GM12892 (cell line): Measurements from ENCODE around the gene PRG2. TPM values are rescaled to one million over a fixed set of nuclear protein-coding genes. Genes with fewer than 3 reads are reported as not detected.

ENCODE experiments used
- DNase-seq: peaks from one replicate; pipeline ENCODE4 v3.0.0; 2011; ENCODE audit not compliant: insufficient read length
- FAIRE-seq: peaks from 2 replicates; lab custom pipeline; 2011; peaks lifted over from hg19 to GRCh38; lab: Jason Lieb, UNC
- POLR2A ChIP-seq: IDR thresholded peaks from 2 replicates; pipeline ENCODE4 v1.6.1; 2011; ENCODE audit warnings: low read depth, low read length, control low read depth
- POLR2AphosphoS5 ChIP-seq: IDR thresholded peaks from 2 replicates; pipeline ENCODE4 v1.6.1; 2011; ENCODE audit warnings: low read depth, low read length, control low read depth
- TAF1 ChIP-seq: IDR thresholded peaks from 2 replicates; pipeline ENCODE4 v1.6.1; 2011; ENCODE audit warnings: low read depth, mild to moderate bottlenecking, control low read depth, low read length, borderline replicate concordance
- polyA plus RNA-seq: library from polyadenylated mRNA; unstranded; fragments of >200 nt; gene quantifications from one replicate; pipeline ENCODE4 v1.2.1, GENCODE V29; 2012; ENCODE audit warnings: missing spikeins, inconsistent platforms; ENCODE audit not compliant: missing spikeins

PRG2 gene
- 0.70 TPM for polyA plus RNA-seq

GRCh38 chr11:57390535-57390934 is at the start of gene PRG2:
Gene PRG2 (minus strand): TSS chr11:57390650. CDS start chr11:57389944, 706 bp downstream.
- no peak for DNase-seq
- no peak for FAIRE-seq

GRCh38 chr11:57439786-57440185 is 49.3 kb upstream of the PRG2 start:
- no peak for TF ChIP-seq POLR2A
- TF ChIP-seq TAF1 = no peak
- TF ChIP-seq POLR2AphosphoS5 = no peak
- no peak for DNase-seq
- no peak for FAIRE-seq

More at GRCh38 chr11:57390535-57390934, at the start of gene PRG2:
- TF ChIP-seq TAF1 (no peak), POLR2A (no peak), POLR2AphosphoS5 (no peak)

DNA sequence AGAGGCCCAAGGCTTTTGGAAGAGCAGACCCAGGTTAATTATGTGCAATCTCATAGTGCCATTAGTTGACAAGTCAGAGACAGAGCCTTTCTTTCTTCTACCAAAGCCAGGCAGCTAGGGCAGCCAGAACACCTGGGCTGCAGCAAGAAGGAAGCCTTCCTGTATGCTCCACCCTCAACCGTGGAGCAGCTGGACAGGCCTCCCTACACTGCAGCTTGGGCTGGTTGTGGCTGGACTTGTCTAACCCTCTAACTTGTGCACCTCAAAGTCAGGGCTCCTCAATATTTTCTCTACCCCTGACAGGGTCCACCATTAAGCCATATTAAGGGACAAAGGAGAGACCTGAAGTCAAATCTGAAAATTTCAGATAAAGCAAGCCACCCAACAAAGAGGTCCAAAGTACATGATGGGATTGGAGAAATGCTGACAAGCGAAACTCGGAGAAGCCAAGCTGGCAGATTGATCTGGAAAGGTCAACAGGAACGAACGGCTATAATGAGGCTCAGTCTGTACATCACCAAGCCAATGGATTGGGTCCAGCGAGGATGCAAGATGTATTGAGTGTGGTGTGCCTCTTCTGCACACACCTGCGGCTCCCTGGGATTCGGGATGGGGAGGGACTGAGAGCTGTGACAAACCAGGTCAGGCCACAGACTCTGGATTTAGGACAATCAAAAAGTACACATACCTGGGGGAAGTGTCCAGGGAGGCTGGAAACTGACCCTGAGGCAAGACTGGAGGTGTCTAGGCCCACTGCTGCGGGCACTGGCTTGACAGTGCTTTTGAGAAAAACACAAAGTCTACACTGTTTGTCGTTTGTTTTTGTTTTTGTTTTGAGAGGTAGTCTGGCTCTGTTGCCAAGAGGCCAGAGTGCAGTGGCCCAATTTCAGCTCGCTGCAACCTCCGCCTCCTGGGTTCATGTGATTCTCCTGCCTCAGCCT is 48.2 kb upstream of the PRG2 start:
- DNase-seq (no peak), FAIRE-seq (no peak)
- TF ChIP-seq POLR2AphosphoS5 (no peak), POLR2A (no peak), TAF1 (no peak)

- TF ChIP-seq TAF1 = no peak
- no peak for TF ChIP-seq POLR2A
- no peak for TF ChIP-seq POLR2AphosphoS5
- DNase-seq (no peak), FAIRE-seq (no peak)
Observed at GRCh38 chr11:57436031-57436430, 45.6 kb upstream of the PRG2 start.

DNA sequence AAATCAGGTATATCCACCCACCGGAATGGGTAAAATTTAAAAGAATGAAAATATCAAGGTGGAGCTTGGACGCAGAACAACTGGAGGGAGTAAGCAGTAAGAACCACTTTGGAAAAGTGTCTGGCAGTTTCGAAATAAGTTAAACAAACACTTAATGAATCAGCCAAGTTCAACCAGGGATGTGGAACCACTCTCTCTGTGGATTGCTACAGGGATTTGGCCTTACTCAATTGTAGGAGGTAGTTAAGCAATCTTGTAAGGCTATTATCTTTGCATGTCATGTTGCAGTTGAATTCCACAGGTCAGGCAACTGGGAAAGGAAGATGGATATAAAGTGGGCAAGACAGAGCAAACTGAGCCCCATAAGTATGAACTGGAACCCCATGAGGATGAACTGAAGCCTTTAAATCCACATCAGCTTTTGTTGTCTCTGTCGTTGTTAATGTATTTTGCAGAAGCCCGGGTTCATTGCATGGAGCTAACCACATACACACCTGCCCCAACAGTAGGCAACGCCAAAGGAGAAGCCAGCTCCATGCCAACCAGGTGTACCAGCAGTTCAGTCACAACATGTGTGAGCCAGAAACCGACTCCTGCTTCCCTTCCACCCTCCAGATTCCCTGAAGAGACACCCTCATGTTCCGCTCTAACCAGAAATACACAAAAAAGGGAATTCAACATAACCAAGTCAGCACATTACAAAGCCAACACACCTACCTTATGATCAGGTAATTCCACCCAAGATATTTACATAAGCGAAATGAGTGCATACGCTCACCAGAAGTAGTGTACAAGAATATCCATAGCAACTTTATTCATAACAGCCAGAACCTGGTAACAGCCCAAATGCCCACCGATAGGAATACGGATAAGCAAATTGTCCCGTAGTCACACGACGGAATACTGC is 44.4 kb upstream of the PRG2 start:
- DNase-seq (no peak), FAIRE-seq (peak; percentile 50)
- no peak for TF ChIP-seq POLR2AphosphoS5
- no peak for TF ChIP-seq POLR2A
- no peak for TF ChIP-seq TAF1

DNA sequence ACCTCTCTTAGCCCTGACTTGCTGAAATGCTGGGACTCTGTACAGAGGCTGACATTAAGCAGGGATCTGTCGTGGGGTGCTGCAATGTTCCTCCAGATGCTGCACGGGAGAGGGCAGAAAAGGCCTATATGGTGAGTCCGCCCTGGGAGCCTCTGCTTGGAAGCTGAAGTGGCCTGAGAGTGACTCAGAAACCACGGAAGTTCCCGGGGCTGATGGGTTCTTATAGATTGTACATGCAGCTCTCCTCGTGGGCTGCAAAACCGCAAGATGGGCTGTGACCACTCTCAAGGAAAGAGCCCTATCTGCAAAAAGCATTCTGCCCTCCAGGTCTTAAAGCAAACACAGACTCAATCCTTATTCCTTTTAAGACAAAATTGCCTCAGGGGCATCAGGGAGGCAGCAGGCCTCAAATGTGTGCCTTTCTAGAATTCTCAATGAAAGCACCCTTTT is 42.3 kb upstream of the PRG2 start:
- FAIRE-seq (no peak), DNase-seq (no peak)
- TF ChIP-seq TAF1 (no peak), POLR2A (no peak), POLR2AphosphoS5 (no peak)

- no peak for FAIRE-seq
- no peak for DNase-seq
- TF ChIP-seq POLR2AphosphoS5 = no peak
- TF ChIP-seq TAF1 = no peak
- no peak for TF ChIP-seq POLR2A
Observed at GRCh38 chr11:57432149-57432561, 41.7 kb upstream of the PRG2 start.

DNA sequence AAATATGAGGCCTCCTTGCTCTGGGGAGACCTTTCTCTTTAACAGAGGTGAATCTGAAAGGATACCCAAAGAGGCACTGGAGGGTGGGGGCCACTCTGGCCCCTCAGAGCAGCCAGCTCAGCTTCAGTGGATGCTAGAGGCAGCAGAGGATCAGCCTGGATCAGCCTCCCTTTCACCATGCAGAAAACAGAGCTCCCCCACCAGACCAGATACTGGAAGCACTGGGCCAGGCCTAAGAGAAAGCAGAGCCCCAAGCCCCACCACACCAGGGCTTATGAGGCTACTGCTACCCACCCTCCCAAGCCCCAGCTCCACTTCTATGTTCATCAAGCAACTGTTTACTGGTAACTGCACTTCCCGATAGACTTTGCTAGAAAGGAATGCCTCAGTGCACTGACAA is 40.5 kb upstream of the PRG2 start:
- DNase-seq (no peak), FAIRE-seq (no peak)
- TF ChIP-seq POLR2A (no peak), POLR2AphosphoS5 (no peak), TAF1 (no peak)

- TF ChIP-seq POLR2AphosphoS5 = no peak
- no peak for TF ChIP-seq TAF1
- FAIRE-seq (peak; percentile 36), DNase-seq (no peak)
Observed at GRCh38 chr11:57429946-57430345, 39.5 kb upstream of the PRG2 start.

- DNase-seq (no peak), FAIRE-seq (no peak)
- no peak for TF ChIP-seq POLR2A
Observed at GRCh38 chr11:57428643-57429042, 38.2 kb upstream of the PRG2 start.

GRCh38 chr11:57427727-57428082 is 37.3 kb upstream of the PRG2 start:
- DNase-seq (no peak), FAIRE-seq (no peak)
- no peak for TF ChIP-seq TAF1
- TF ChIP-seq POLR2AphosphoS5 = no peak
- TF ChIP-seq POLR2A = no peak

- no peak for FAIRE-seq
- TF ChIP-seq POLR2AphosphoS5 (peak; percentile 79), POLR2A (peak; percentile 88), TAF1 (peak; percentile 72; the same call in 1 of the 2 replicates)
- DNase-seq = peak; percentile 61
Observed at GRCh38 chr11:57426929-57427726, 36.7 kb upstream of the PRG2 start, which contains the start of gene SLC43A3. Gene SLC43A3 (minus strand): TSS chr11:57427121. CDS start chr11:57426172, 949 bp downstream.
